MM.1S (cell line): ENCODE data around the gene SMPD3.

ENCODE experiments used
- DNase-seq: peaks from one replicate; pipeline ENCODE4 v3.0.0-alpha.2; 2015
- H2AFZ ChIP-seq: fragments of 300-600 bp; sonication (generic); 2 replicates; pipeline ENCODE4 v1.6.0; 2016; ENCODE audit warnings: antibody characterized with exemption, low read length
- H3F3A ChIP-seq: fragments of 300-600 bp; sonication (generic); 2 replicates; pipeline ENCODE4 v1.6.1; 2016; ENCODE audit warnings: mild to moderate bottlenecking, antibody characterized with exemption, low read length, moderate library complexity, mixed read lengths; ENCODE audit not compliant: insufficient read depth
- H3K27ac ChIP-seq: fragments of 300-600 bp; sonication (generic); 2 replicates; pipeline ENCODE4 v1.5.1; 2016; ENCODE audit warnings: mild to moderate bottlenecking, low read length
- H3K27me3 ChIP-seq: fragments of 300-600 bp; sonication (generic); replicated peaks from 2 replicates; pipeline ENCODE4 v1.6.0; 2016; ENCODE audit warnings: low read length; ENCODE audit not compliant: insufficient read depth
- H3K36me3 ChIP-seq: fragments of 300-600 bp; sonication (generic); replicated peaks from 2 replicates; pipeline ENCODE4 v1.6.1; 2016; ENCODE audit warnings: mild to moderate bottlenecking, low read length, mixed read lengths; ENCODE audit not compliant: insufficient read depth
- H3K4me1 ChIP-seq: fragments of 300-600 bp; sonication (generic); 2 replicates; pipeline ENCODE4 v1.6.1; 2016; ENCODE audit warnings: low read length, mixed read lengths
- H3K4me2 ChIP-seq: fragments of 300-600 bp; sonication (generic); 2 replicates; pipeline ENCODE4 v1.6.0; 2016; ENCODE audit warnings: low read depth, low read length
- H3K4me3 ChIP-seq: fragments of 300-600 bp; sonication (generic); 2 replicates; pipeline ENCODE4 v1.5.1; 2016; ENCODE audit warnings: low read length, mixed read lengths
- H3K79me2 ChIP-seq: fragments of 300-600 bp; sonication (generic); 2 replicates; pipeline ENCODE4 v1.6.1; 2016; ENCODE audit warnings: mixed run types, low read length, mixed read lengths
- H3K9ac ChIP-seq: fragments of 300-600 bp; sonication (generic); 2 replicates; pipeline ENCODE4 v1.6.1; 2016; ENCODE audit warnings: low read length, mixed read lengths
- H3K9me2 ChIP-seq: fragments of 300-600 bp; sonication (generic); replicated peaks from 2 replicates; pipeline ENCODE4 v1.6.1; 2016; ENCODE audit warnings: mild to moderate bottlenecking, low read length, mixed read lengths; ENCODE audit not compliant: insufficient read depth
- H3K9me3 ChIP-seq: fragments of 300-600 bp; sonication (generic); replicated peaks from 2 replicates; pipeline ENCODE4 v1.6.1; 2016; ENCODE audit warnings: mild to moderate bottlenecking, low read length, mixed read lengths; ENCODE audit not compliant: insufficient read depth
- H4K20me1 ChIP-seq: fragments of 300-600 bp; sonication (generic); 2 replicates; pipeline ENCODE4 v1.6.1; 2016; ENCODE audit warnings: mild to moderate bottlenecking, low read length, moderate library complexity, mixed read lengths; ENCODE audit not compliant: insufficient read depth
- CTCF ChIP-seq: fragments of 300-600 bp; sonication (generic); IDR thresholded peaks from 2 replicates; pipeline ENCODE4 v1.5.1; 2016; ENCODE audit warnings: antibody characterized with exemption, low read length, mixed read lengths
- EZH2 ChIP-seq: fragments of 300-600 bp; sonication (generic); optimal IDR thresholded peaks from 2 replicates; pipeline ENCODE3; 2017; ENCODE audit warnings: low read depth, mild to moderate bottlenecking, antibody characterized with exemption, low read length, mixed read lengths
- EZH2phosphoT487 ChIP-seq: fragments of 300-600 bp; sonication (generic); IDR thresholded peaks from 2 replicates; pipeline ENCODE4 v1.6.1; 2018; ENCODE audit warnings: antibody characterized with exemption, low read length

The SMPD3 gene

GRCh38 chr16:68401871-68402747 lies 46.2 kb downstream of the SMPD3 start:
- H3K79me2 ChIP-seq, result no peaks in the 10 kb centered on the region
- no peaks in the 10 kb centered on the region for H3K9me2 ChIP-seq
- H2AFZ ChIP-seq, result no peak overlapping the region
- no peak overlapping the region for H3K4me3 ChIP-seq
- TF ChIP-seq CTCF (no peak), EZH2 (no peak), EZH2phosphoT487 (no peak)
- 0 out of 2 replicates have a peak, but pooled peaks cover under 1% of the 10 kb centered on the region for H3K4me1 ChIP-seq
- no peak overlapping the region for H3K4me2 ChIP-seq
- no peaks in the 10 kb centered on the region for H3K9me3 ChIP-seq
- no peak for DNase-seq
- H3K9ac ChIP-seq, result no peak overlapping the region
- H4K20me1 ChIP-seq, result no peaks in the 10 kb centered on the region
- H3K36me3 ChIP-seq, result no peaks in the 10 kb centered on the region
- H3K27ac ChIP-seq, result no peak overlapping the region
- no peaks in the 10 kb centered on the region for H3F3A ChIP-seq
- H3K27me3 ChIP-seq, result no peaks in the 10 kb centered on the region

GRCh38 chr16:68400924-68401460 lies 47.3 kb downstream of the SMPD3 start:
- TF ChIP-seq CTCF (no peak), EZH2 (no peak), EZH2phosphoT487 (no peak)
- Histone ChIP-seq H4K20me1 (no peaks in the 10 kb centered on the region), H3K27ac (no peak overlapping the region), H3K4me2 (no peak overlapping the region), H3K9ac (no peak overlapping the region), H3K4me3 (no peak overlapping the region), H2AFZ (no peak overlapping the region), H3K27me3 (no peaks in the 10 kb centered on the region), H3K9me3 (no peaks in the 10 kb centered on the region), H3K36me3 (no peaks in the 10 kb centered on the region), H3K79me2 (no peaks in the 10 kb centered on the region), H3F3A (no peaks in the 10 kb centered on the region), H3K9me2 (no peaks in the 10 kb centered on the region), H3K4me1 (peaks cover 7% of the 10 kb centered on the region; the same call in 1 of the 2 replicates)
- DNase-seq, result no peak

GRCh38 chr16:68400083-68400923 lies 48.0 kb downstream of the SMPD3 start:
- TF ChIP-seq EZH2phosphoT487 (no peak), CTCF (no peak), EZH2 (no peak)
- no peak overlapping the region for H3K27ac ChIP-seq

More at GRCh38 chr16:68400083-68400923, 48.0 kb downstream of the SMPD3 start:
- H3K79me2 ChIP-seq, result no peaks in the 10 kb centered on the region
- H3K36me3 ChIP-seq, result no peaks in the 10 kb centered on the region
- peaks cover 7% of the 10 kb centered on the region; the same call in 1 of the 2 replicates for H3K4me1 ChIP-seq
- no peaks in the 10 kb centered on the region for H3K27me3 ChIP-seq
- H3F3A ChIP-seq, result no peaks in the 10 kb centered on the region
- no peak overlapping the region for H3K4me3 ChIP-seq
- no peak overlapping the region for H3K4me2 ChIP-seq
- H2AFZ ChIP-seq, result no peak overlapping the region
- no peaks in the 10 kb centered on the region for H4K20me1 ChIP-seq
- no peaks in the 10 kb centered on the region for H3K9me2 ChIP-seq
- no peak overlapping the region for H3K9ac ChIP-seq
- no peaks in the 10 kb centered on the region for H3K9me3 ChIP-seq
- DNase-seq, result no peak
